GM10847 (cell line): Measurements from ENCODE around the gene HEATR9.
A peak's percentile ranks its signal among the peaks of the same experiment; 100 is the strongest.

Experiments
- POLR2A ChIP-seq: IDR thresholded peaks from 2 replicates; pipeline ENCODE4 v1.6.1; 2011; ENCODE audit not compliant: insufficient read length; ENCODE audit errors: extremely low read depth

Gene HEATR9

GRCh38 chr17:35846055-35846809 lies 22.5 kb downstream of the HEATR9 start:
- no peak for TF ChIP-seq POLR2A

- TF ChIP-seq POLR2A, result no peak
These were observed 24.1 kb downstream of the HEATR9 start for GRCh38 chr17:35844547-35844946.

- TF ChIP-seq POLR2A, result no peak
These were observed 25.0 kb downstream of the HEATR9 start for GRCh38 chr17:35843698-35844097.

DNA sequence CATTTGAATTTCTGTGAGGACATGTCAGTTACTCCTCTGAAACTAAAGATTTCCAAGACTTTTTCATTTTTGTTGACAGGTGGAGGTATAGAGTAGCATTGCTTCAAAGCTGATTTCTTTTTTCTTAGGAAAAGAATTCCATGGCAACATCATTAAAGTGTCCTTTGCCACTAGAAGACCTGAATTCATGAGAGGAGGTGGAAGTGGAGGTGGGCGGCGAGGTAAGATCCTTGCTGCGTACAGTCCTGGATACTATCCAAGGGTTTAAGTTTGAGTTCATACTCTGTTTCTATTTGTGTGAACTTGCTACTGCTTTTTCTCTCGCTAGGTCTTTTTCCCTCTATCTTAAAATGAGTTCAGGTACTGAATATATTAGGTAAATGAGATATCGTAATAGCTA lies 26.5 kb downstream of the HEATR9 start:
- TF ChIP-seq POLR2A, result no peak

GRCh38 chr17:35841505-35841904 lies 27.2 kb downstream of the HEATR9 start:
- no peak for TF ChIP-seq POLR2A

GRCh38 chr17:35841101-35841500 lies 27.6 kb downstream of the HEATR9 start:
- no peak for TF ChIP-seq POLR2A

DNA sequence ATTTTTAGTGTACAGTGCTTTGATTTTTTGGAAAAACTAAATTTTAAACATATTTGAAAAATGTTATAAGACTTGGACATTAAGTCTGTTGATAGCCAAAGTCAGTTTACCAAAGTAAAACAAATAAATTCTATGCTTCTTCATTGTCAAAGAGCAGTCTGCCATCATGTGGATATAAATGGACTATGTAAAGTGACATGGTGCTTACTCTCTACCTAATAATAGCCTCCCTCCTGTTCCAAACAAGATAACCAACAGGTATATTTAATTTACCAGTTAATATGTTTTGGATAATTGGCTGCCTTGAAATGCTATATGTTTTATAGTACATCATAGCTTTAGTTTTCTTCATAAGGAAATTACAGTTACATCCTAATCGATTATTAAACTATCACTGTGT lies 43.5 kb downstream of the HEATR9 start:
- TF ChIP-seq POLR2A, result no peak

- no peak for TF ChIP-seq POLR2A
These were observed 47.4 kb downstream of the HEATR9 start for GRCh38 chr17:35821308-35821707.

- no peak for TF ChIP-seq POLR2A
These were observed 49.2 kb downstream of the HEATR9 start for GRCh38 chr17:35819455-35819854.

- no peak for TF ChIP-seq POLR2A
These were observed 51.5 kb downstream of the HEATR9 start for GRCh38 chr17:35817196-35817595.

GRCh38 chr17:35816723-35817122 lies 52.0 kb downstream of the HEATR9 start:
- no peak for TF ChIP-seq POLR2A

DNA sequence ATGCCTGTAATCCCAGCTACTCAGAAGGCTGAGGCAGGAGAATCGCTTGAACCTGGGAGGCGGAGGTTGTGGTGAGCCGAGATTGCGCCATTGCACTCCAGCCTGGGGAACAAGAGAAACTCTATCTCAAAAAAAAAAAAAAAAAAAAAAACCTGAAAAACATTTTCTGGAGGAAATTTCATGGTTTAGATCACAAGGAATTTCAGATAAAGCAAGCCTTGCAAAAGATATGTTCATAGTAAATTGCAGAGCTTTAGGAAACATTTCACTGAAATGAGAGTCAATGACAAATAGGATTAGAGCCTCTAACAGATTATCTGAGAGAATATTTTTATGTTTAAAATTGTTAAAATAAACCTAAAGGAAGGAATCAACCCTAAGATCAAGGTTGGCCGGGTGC lies 56.2 kb downstream of the HEATR9 start:
- TF ChIP-seq POLR2A, result no peak

GRCh38 chr17:35811759-35812158 lies 56.9 kb downstream of the HEATR9 start:
- TF ChIP-seq POLR2A, result no peak

DNA sequence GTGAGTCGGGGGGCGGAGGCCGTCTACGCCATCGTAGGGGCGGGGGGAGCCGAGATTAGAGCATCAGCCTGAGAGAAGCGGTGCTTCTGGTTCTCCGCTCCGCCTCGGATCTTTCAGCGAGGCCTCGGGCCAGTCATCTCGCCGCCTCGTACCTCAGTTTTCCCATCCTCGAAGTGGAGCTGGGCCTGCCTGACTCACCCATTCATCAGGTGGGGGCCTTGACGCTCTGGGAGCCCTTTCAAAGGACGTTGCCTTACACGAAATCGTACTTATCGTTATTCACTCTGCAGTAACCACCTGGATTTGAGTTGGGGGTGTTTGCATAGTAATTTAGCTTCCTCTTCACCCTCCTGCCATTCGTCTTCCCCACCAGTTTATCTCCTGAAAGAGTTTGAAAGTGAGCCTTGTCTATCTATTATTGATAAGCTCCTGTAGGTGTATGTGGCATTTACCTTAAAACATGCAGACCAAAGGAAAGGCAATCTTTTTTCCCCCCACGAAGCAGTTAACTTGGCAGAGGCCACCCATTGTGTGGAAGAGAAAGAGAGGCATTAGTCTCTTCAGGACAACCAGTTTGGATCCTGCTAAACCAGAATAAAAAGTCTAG lies 58.7 kb downstream of the HEATR9 start:
- TF ChIP-seq POLR2A, result no peak

GRCh38 chr17:35808962-35809854 lies 59.5 kb downstream of the HEATR9 start, which contains the start of gene TAF15:
TSS of gene TAF15 (plus strand) at chr17:35809484. CDS start at chr17:35809570, 86 bp downstream.
- TF ChIP-seq POLR2A, result peak; percentile 99
